HPDE6-E6E7 (cell line): Measurements from ENCODE around the gene SEMA6D.

Source experiments
- DNase-seq: peaks from one replicate; pipeline ENCODE4 v3.0.0; 2011; ENCODE audit warnings: missing footprints; ENCODE audit errors: extremely low spot score

Gene SEMA6D, protein sequence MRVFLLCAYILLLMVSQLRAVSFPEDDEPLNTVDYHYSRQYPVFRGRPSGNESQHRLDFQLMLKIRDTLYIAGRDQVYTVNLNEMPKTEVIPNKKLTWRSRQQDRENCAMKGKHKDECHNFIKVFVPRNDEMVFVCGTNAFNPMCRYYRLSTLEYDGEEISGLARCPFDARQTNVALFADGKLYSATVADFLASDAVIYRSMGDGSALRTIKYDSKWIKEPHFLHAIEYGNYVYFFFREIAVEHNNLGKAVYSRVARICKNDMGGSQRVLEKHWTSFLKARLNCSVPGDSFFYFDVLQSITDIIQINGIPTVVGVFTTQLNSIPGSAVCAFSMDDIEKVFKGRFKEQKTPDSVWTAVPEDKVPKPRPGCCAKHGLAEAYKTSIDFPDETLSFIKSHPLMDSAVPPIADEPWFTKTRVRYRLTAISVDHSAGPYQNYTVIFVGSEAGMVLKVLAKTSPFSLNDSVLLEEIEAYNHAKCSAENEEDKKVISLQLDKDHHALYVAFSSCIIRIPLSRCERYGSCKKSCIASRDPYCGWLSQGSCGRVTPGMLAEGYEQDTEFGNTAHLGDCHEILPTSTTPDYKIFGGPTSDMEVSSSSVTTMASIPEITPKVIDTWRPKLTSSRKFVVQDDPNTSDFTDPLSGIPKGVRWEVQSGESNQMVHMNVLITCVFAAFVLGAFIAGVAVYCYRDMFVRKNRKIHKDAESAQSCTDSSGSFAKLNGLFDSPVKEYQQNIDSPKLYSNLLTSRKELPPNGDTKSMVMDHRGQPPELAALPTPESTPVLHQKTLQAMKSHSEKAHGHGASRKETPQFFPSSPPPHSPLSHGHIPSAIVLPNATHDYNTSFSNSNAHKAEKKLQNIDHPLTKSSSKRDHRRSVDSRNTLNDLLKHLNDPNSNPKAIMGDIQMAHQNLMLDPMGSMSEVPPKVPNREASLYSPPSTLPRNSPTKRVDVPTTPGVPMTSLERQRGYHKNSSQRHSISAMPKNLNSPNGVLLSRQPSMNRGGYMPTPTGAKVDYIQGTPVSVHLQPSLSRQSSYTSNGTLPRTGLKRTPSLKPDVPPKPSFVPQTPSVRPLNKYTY

DNA sequence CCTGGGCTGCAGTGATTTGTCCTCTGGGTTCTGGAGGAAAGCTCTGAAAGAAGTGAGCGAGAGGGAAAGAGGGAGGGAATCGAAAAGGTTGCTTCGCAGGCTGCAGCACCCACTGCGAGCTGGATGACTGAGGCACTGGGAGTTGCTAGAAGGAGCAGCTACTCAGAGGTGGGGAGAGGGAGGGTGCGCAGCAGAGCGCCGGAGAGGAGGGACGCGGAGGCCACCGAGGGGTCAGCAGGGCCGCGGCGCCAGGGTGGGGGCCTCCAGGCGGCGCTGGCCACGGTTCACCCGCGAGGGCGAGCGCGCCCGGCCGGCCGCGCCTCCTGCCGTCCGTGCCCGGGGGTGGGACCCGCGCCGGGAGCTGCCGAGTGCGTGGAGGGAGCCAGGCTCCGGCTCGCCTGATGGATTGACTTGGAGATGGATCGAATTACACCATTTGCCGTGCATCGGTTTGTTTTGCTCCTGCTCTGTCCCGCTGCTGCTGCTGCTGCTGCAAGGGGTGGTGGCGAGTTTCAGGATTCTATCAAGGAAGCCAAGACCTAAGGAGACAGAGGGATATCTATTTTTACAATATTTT lies at the start of gene SEMA6D:
TSS of gene SEMA6D (plus strand) at position 470 of the 577 bp plus-strand sequence. CDS start 42,294 bp downstream, outside the sequence.
- peak; percentile 68 for DNase-seq

DNA sequence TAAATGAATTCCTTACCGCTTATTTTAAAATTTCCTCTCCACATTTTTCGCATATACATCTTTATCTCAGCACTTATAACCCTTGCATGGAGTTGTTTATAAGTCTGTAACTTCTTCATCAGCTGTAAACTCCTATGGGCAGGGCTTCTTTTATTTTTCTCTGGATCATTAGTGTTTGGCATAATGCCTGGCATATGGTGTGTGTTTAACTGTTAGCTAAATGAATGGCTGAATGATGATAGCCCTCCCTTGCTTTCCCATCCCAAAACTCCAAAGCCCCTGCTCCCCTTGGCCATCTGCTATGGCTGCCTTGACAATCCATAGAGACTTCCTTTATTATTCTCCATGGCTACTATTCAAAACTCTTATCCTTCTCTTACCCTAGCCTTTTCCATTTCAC lies 48.1 kb upstream of the SEMA6D start:
- DNase-seq: no peak

GRCh38 chr15:47670365-47670764 lies 46.9 kb upstream of the SEMA6D start:
- DNase-seq: no peak

DNA sequence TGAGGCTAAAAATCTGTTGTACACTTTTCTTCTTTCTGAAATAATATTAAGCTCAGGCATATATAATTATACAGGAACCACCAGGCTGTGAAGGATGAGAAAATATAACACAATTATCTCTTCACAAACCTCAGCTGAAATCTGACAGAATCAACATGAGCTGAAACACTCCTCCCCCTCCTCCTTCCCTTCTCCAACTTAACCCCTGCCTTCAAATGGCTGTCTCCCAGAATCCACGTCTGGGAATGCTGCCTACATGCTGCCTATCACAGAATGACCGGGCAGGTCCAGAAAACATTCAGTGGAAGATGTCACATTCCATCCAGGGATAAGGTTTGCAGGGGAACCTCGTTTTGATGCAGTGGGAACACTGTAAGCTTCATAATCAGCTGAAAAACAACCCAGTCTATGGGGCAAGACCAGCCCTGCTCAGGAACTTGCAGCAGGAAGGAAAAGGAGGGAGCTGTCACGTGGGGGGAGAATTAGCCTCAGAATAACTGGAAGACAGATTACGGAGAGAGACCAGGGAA lies 44.0 kb upstream of the SEMA6D start:
- DNase-seq: no peak

GRCh38 chr15:47674586-47675232 lies 42.6 kb upstream of the SEMA6D start:
- DNase-seq: no peak

DNA sequence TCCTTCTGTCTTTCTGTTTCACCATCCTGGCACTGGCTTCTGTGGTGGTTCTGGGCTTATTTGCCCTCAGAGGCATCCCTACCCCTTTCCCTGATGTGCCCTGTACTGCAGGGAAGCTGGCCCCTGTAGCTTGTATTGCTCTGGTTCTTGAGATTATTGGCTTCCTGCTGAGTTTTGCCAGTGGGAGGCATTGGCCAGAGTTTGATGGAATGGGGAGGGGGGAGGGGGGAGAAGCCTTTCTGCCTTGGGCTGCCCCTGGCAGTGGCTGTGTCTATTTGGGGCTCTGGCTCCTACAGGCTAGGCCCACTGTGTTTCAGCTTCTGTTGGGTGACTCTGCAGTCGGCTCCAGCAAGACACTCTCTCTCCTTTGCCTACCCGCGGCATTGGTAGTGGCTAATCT lies 41.6 kb upstream of the SEMA6D start:
- no peak for DNase-seq

DNA sequence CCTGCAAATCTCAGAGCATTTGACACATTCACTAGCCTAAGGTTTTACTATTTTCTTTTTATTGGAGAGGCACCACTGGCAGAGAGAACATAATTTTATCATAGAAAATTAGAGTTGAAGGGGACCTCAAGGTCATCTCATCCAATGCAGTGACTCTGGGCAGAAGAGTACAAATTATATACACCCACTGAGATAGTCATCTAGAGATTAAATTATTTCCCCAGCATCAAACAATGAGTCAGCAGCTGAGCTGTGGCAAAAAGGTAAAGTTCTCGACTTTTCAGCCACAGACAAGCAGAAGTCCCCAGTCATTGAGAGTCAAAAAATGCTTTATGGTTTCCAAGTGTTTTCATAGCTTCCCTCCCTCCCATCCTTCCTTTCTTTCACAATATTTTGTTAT lies 39.3 kb upstream of the SEMA6D start:
- DNase-seq: no peak

GRCh38 chr15:47682661-47683060 lies 34.6 kb upstream of the SEMA6D start:
- no peak for DNase-seq

DNA sequence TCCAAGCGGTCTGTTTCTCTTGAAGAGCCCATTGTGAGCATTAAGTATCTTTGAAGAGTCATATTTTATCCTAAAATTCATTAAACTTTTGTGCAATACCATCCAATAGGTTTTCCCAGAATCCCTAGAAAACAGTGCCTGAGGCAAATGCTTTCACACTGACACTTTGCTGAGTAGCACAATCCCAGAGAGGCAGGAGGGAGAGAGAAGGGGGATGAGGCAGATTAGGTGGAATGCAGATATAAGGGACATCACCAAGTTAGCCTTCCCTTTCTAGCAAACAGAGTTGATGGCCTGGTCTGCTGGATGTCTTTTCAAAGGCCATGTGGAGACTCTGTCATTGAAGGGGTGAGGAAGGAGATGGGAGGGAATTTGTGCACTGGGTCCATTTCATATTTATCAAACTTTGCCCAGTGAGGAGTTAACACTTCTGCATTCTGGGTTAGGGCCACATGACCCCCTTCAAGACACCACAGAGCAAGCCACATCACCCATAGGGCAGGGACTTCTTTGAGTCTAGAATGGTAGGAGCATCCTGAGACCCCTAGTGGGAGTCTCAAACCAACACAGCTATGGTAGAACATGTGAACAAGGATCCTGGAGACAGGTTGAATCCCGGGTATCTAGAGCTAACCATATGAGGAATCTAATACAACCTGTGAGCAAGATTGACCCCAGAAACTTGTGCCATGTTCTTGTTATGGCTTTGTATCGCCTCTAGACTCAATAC lies 32.0 kb upstream of the SEMA6D start:
- no peak for DNase-seq

DNA sequence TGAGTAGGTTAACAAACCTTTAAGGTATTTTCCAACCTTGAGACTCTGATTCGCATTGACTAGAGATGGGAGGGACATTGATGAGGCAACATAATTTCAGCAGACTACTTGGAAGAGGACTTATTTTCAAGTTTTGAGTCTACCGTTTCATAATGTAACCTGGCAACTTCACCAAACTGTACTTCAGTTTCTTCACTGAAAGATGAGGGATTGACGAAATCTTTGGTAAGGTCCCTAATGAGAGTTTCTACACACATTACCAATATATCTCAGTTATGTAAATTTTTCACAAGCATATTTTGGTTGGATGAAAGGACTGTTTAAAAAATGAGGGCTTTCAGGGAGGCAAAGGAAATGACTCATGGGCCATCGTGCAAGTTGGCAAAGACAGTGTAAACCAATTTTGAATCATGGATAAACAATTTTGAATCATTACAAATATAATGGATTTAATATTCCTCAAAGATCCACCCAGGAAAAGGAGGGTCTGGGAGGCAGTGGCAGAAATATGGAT lies 28.7 kb upstream of the SEMA6D start:
- DNase-seq: no peak

DNA sequence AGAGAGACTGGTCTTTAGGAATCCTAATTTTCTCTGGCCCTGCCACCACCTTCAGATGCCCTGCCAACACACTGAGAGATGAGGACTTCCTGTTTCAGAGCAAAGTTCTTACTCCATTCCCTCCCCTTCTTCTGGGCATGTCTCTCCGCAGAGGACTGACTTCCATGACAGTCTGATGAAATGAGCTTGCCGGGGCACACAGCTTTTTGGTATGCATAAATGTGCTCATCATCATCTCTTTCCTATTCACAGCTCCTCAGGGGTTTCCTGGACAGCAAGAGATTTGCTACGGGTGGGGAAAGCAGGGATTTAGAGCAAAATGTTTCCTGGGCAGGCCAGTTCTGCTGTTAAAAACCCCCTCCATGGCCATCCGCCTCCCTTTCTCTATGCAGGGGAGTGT lies 27.6 kb upstream of the SEMA6D start:
- no peak for DNase-seq

- no peak for DNase-seq
Measured at GRCh38 chr15:47691882-47692281, 25.4 kb upstream of the SEMA6D start.

- no peak for DNase-seq
Measured at GRCh38 chr15:47696351-47696750, 21.0 kb upstream of the SEMA6D start.

DNA sequence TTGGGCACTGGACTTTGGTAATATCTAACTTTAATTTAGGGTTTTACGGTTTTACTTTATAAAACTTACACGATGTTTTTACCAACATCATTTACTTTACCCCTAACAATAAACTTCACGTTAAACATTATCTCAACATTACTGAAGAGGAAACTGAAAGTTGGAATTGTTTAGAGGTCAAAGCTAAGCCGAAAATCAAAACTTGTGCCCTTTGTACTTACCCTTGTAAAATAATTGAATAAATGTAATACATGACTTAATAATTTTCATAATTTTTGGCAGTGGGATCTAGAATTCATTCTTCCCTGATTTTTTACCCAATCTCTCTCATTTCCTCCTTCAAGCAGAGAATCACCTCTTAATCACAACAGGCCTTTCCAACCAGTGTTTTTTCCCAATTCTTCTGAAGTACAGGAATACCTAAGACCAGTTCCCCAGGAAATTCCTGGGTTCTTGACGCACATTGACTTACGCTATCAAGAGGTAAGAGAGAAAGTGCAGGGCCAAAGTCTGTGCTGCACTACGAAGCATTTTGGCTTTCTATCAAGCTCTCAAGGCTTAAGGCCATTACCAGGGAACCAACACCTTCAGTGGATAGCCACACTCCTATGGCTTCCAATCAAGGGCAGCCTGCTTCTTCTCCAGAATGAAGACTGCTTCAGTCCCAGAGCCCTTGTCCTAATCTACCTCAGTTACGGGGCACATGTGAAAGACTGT lies 11.9 kb upstream of the SEMA6D start:
- DNase-seq: no peak

- no peak for DNase-seq
Measured at GRCh38 chr15:47707391-47707790, 9.9 kb upstream of the SEMA6D start.

DNA sequence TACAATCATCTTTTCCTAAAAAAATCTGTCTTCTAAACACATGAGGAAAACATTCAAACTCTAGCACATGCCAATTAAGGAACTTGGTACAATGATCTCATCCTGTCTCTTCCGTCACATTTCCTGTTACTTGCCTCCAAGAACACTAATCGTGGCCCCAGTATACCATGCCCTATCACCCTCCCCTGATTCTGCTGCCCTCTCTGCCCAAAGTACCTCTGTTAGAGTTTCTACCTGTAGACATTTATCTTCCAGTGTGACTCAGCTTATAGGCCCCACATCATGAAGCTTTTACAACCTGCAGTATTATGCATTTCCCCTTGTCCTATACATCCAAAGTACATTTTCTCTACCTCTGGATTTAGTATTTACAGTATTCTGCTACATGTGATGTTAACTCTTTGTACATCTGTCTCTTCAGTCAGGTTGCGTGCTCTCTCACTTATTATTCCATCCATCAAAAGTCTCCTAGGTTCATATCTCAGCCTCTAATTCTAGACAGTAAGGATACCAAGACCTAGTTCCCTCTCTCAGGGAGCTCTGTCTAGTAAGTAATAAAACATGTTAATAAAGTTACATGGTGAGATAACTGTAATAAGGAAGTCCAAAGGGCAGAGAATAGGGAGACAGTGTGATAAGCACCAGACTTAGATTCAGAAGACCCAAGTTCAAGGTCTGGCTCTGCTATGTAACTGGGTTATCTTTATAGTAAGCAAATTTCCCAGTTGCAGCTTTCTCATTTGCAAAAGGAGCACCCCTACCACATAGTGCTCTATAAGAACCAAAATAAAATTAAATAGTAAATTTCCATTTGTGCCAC lies 8.9 kb upstream of the SEMA6D start:
- no peak for DNase-seq

GRCh38 chr15:47711655-47712054 lies 5.7 kb upstream of the SEMA6D start:
- DNase-seq: no peak

- no peak for DNase-seq
Measured at GRCh38 chr15:47715402-47715801, 1.9 kb upstream of the SEMA6D start.
